GM12873 (cell line): ENCODE results near the gene TECPR2.

Source experiments
- TF ChIP-seq, protein P1 (sequence below): IDR thresholded peaks from 2 replicates; pipeline ENCODE4 v1.5.1; 2012; ENCODE audit warnings: low read depth, mild to moderate bottlenecking, moderate library complexity, low read length, control low read depth; ENCODE audit not compliant: insufficient read depth; ENCODE audit errors: missing control alignments

The TECPR2 gene

GRCh38 chr14:102318781-102319276 is 43.9 kb upstream of the TECPR2 start:
- TF ChIP-seq, protein P1, sequence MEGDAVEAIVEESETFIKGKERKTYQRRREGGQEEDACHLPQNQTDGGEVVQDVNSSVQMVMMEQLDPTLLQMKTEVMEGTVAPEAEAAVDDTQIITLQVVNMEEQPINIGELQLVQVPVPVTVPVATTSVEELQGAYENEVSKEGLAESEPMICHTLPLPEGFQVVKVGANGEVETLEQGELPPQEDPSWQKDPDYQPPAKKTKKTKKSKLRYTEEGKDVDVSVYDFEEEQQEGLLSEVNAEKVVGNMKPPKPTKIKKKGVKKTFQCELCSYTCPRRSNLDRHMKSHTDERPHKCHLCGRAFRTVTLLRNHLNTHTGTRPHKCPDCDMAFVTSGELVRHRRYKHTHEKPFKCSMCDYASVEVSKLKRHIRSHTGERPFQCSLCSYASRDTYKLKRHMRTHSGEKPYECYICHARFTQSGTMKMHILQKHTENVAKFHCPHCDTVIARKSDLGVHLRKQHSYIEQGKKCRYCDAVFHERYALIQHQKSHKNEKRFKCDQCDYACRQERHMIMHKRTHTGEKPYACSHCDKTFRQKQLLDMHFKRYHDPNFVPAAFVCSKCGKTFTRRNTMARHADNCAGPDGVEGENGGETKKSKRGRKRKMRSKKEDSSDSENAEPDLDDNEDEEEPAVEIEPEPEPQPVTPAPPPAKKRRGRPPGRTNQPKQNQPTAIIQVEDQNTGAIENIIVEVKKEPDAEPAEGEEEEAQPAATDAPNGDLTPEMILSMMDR, result no peak

GRCh38 chr14:102319351-102320032 is 43.2 kb upstream of the TECPR2 start, which contains the start of gene ZNF839:
Gene ZNF839, plus strand, starts transcription at chr14:102319746. Its CDS starts 20 bp downstream, at chr14:102319766.
- TF ChIP-seq, protein P1, result no peak

GRCh38 chr14:102320033-102320660 is 42.6 kb upstream of the TECPR2 start:
- TF ChIP-seq, protein P1, result no peak

- TF ChIP-seq, protein P1, result no peak
Observed at GRCh38 chr14:102320671-102321455, 41.9 kb upstream of the TECPR2 start.

DNA sequence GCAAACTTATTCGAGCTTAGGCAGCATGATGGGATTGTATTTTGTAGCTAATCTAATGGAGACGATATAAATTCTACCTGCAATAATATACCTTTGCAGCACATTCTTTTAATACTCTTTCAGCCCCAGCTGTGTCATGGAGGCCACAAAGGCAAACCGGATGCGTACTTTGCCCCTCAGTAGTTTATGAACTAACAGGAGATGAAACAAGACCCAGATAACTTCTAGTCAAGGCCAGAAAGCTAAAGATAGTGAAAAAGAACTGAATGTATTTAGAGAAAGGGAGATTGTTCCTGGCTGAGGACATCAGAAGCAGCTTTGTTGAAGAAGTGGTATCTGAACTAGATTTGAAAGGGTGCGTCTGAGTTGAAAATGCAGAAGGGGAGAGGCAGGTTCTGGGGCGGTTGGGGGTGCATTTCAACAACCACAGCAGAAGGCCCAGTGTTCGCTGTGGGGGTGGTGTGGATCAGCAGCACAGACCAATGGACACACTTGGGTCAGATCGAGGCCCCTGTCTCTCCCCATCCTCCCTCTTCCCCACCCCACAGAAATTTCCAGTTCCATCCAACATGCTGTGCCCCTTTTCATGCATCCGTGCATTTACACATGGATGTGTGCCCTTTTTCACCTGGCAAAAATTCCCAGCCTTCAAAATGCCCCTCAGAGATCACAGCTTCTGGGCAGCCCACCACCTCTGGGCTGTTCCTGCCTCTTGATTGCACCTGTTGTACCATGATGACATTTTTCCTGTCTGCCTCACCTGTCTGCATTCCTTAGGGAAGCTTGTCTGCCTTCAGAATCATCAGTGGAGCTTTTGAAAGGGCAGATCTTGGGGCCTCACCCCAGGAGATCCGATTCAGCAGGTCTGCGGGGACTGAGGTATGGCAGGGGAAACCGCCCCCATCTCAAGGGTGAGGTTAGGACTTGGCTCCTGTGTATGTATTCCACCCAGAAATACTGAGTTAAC is 41.0 kb upstream of the TECPR2 start:
- TF ChIP-seq, protein P1, result no peak

DNA sequence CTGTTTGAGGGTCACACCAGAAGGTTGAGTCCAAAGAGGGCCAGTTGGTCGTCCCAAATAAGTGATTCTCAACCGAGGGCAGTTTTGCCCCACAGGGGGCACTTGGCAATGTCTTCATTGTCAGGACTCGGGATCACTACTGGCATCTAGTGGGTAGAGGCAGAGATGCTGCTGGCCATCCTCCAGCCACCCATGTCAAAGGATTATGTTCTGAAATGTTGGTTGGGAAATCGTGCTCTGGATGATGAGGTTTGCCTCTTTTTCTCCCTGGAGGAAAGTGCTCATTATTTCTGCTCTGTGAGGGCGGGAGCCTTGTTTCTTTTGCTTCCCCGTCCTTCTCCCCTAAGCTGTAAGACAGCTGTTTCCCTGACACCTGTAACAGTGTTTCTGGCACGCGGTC is 39.6 kb upstream of the TECPR2 start:
- TF ChIP-seq, protein P1, result peak; percentile 64
